Panc1 (cell line): Measurements from ENCODE around the gene RABEP1. TPM values are rescaled to one million over a fixed set of nuclear protein-coding genes. Genes with fewer than 3 reads are reported as not detected.

ENCODE experiments used
- ATAC-seq: fragments of 200-7000 bp; cut with Tn5 transposase; 2 replicates; pipeline ENCODE4 v1.9.1; 2020; ENCODE audit warnings: mild to moderate bottlenecking, moderate library complexity
- BruUV-seq: library from RNA; stranded (reverse); fragments of 400-500 nt; replicated peaks from 2 replicates; lab custom pipeline; 2021; lab: Mats Ljungman, UMichigan
- CTCF ChIA-PET: fragments of 300-600 bp; sonication (Branson Sonifier 250); formaldehyde crosslinking; loops from one replicate; lab custom pipeline; 2022; ENCODE audit warnings: antibody characterized with exemption; lab: Charles Lee
- POLR2A ChIA-PET: fragments of 300-600 bp; sonication (Branson Sonifier 250); formaldehyde crosslinking; loops from one replicate; lab custom pipeline; 2022; ENCODE audit warnings: antibody characterized with exemption; lab: Charles Lee
- DNase-seq: peaks from one replicate; pipeline ENCODE4 v3.0.0-alpha.2; 2010; ENCODE audit warnings: low read depth, low spot score
- H3K27ac ChIP-seq: 2 replicates; pipeline ENCODE4 v1.5.1; 2011; ENCODE audit warnings: mild to moderate bottlenecking, low read length, inconsistent platforms
- H3K27me3 ChIP-seq: fragments of 200-500 bp; sonication (Bioruptor generic); 2 replicates; pipeline ENCODE4 v1.6.0; 2014; ENCODE audit warnings: low read length, inconsistent platforms; ENCODE audit not compliant: control insufficient read depth, insufficient read depth
- H3K36me3 ChIP-seq: fragments of 200-500 bp; sonication (Bioruptor generic); 2 replicates; pipeline ENCODE4 v1.5.1; 2014; ENCODE audit warnings: inconsistent platforms, mild to moderate bottlenecking, low read length, moderate library complexity; ENCODE audit not compliant: control insufficient read depth, insufficient read depth
- H3K4me1 ChIP-seq: 2 replicates; pipeline ENCODE4 v1.5.1; 2011; ENCODE audit warnings: inconsistent platforms, mild to moderate bottlenecking, low read length, moderate library complexity; ENCODE audit not compliant: control insufficient read depth, insufficient read depth
- H3K4me3 ChIP-seq, 2 experiments: 2 replicates each; pipeline ENCODE4 v1.5.1; 2011 to 2012; ENCODE audit warnings: low read depth in 2 of 2, low read length in 2 of 2, mild to moderate bottlenecking in 2 of 2, inconsistent platforms in 1 of 2, moderate library complexity in 1 of 2
- H3K9me3 ChIP-seq: fragments of 200-500 bp; sonication (Bioruptor generic); 2 replicates; pipeline ENCODE4 v1.5.1; 2014; ENCODE audit warnings: low read depth, mild to moderate bottlenecking, inconsistent platforms, low read length, moderate library complexity; ENCODE audit not compliant: control insufficient read depth, insufficient read depth
- CTCF ChIP-seq: fragments of 450-650 bp; IDR thresholded peaks from 2 replicates; pipeline ENCODE4 v1.5.1; 2017; ENCODE audit warnings: mild to moderate bottlenecking
- POLR2AphosphoS5 ChIP-seq: IDR thresholded peaks from 2 replicates; pipeline ENCODE4 v1.6.1; 2012; ENCODE audit warnings: mild to moderate bottlenecking, low read depth, low read length, moderate library complexity
- REST ChIP-seq, 2 experiments: IDR thresholded peaks; 2 replicates each; pipeline ENCODE4 v1.6.1; 2011 to 2012; ENCODE audit warnings: low read depth in 2 of 2, control low read depth in 1 of 2, low read length in 1 of 2, mild to moderate bottlenecking in 1 of 2, moderate library complexity in 1 of 2; ENCODE audit not compliant: insufficient read depth in 1 of 2
- SIN3A ChIP-seq: IDR thresholded peaks from 2 replicates; pipeline ENCODE4 v1.6.1; 2012; ENCODE audit warnings: low read depth, mild to moderate bottlenecking, low read length, moderate library complexity, borderline replicate concordance; ENCODE audit not compliant: insufficient read depth
- TCF7L2 ChIP-seq: IDR thresholded peaks from 2 replicates; pipeline ENCODE4 v1.6.1; 2011; ENCODE audit warnings: mild to moderate bottlenecking, low read depth, low read length, inconsistent platforms
- in situ Hi-C: cut with HindIII; loops from 2 replicates; pipeline ENCODE4 v1.10.0; 2016; ENCODE audit warnings: low sequenced_read_pairs, low pct_unique_long_range_greater_than_20kb
- intact Hi-C: fragments of 100-400 bp; cut with micrococcal nuclease; formaldehyde crosslinking; loops from one replicate; pipeline ENCODE4 v1.10.0; 2022; ENCODE audit not compliant: unreplicated experiment
- total RNA-seq: library from RNA; stranded (reverse); gene quantifications from one replicate; pipeline ENCODE4 v1.2.1, GENCODE V29; 2021; ENCODE audit not compliant: unreplicated experiment

Gene RABEP1
- total RNA-seq, 1 experiment from 2014 or later, result 28.2 TPM

- DNase-seq, result no peak
- no peaks in the 10 kb centered on the region for H3K9me3 ChIP-seq
- ChIA-PET CTCF (no interaction called here), POLR2A (interaction anchor here (0.8 kb wide), 1 partner anchor 16 kb away, joined by 5 read pairs; no protein-coding TSS in a partner anchor)
- intact Hi-C loops, result no loop called here
- BruUV-seq, result no TSS peak
- no peaks in the 10 kb centered on the region for H3K27me3 ChIP-seq
- in situ Hi-C loops, result no loop called here
- no peak for ATAC-seq
- no peak overlapping the region for H3K4me3 ChIP-seq
- H3K36me3 ChIP-seq, result no peaks in the 10 kb centered on the region; the same call in 1 of the 2 replicates
- H3K4me1 ChIP-seq, result no peaks in the 10 kb centered on the region
- TF ChIP-seq CTCF, result no peak
- no peak for TF ChIP-seq REST (IDR thresholded peaks at IDR 0.05; ENCODE audit: insufficient read depth in 1 of 2, low read depth in 2 of 2, low read length in 1 of 2)
- TF ChIP-seq TCF7L2, result no peak
- TF ChIP-seq SIN3A, result no peak
- TF ChIP-seq POLR2AphosphoS5, result no peak
- no peak overlapping the region for H3K27ac ChIP-seq
These were observed 15.2 kb downstream of the RABEP1 start for GRCh38 chr17:5297245-5297644.

- ATAC-seq (no peak), DNase-seq (no peak)
- H3K36me3 ChIP-seq, result no peaks in the 10 kb centered on the region; the same call in 1 of the 2 replicates
- CTCF ChIA-PET, result no interaction called here
- no peaks in the 10 kb centered on the region for H3K9me3 ChIP-seq
- TF ChIP-seq REST (IDR thresholded peaks at IDR 0.05; ENCODE audit: insufficient read depth in 1 of 2, low read depth in 2 of 2, low read length in 1 of 2) (no peak), POLR2AphosphoS5 (no peak), CTCF (no peak), SIN3A (no peak), TCF7L2 (no peak)
- H3K4me3 ChIP-seq, result no peak overlapping the region
- in situ Hi-C loops (no loop called here), intact Hi-C loops (no loop called here)
- H3K4me1 ChIP-seq, result no peaks in the 10 kb centered on the region
- POLR2A ChIA-PET, result no interaction called here
- H3K27me3 ChIP-seq, result no peaks in the 10 kb centered on the region
- H3K27ac ChIP-seq, result no peak overlapping the region
- BruUV-seq, result no TSS peak
These were observed 17.3 kb downstream of the RABEP1 start for GRCh38 chr17:5299383-5299782.
